Thymus (tissue), 11 donors: ENCODE data around the gene APOBEC4. TPM values are rescaled to one million over a fixed set of nuclear protein-coding genes. Genes with fewer than 3 reads are reported as not detected.
"Not testable (repeated sequence)": the region's sequence is repeated elsewhere in the genome, so short reads cannot be mapped to it uniquely, and the experiment has no call there.

Experiments used
- DNase-seq, 9 donors: peaks; one replicate each; pipeline ENCODE4 v3.0.0-alpha.2; 2013; ENCODE audit warnings: low spot score in 9 of 9, low read depth in 6 of 9, missing footprints in 1 of 9
- H3K27ac ChIP-seq, 2 donors: one replicate each; pipeline ENCODE4 v1.5.1; 2013; ENCODE audit warnings: control low read depth in 1 of 2, low read depth in 1 of 2, low read length in 1 of 2, mild to moderate bottlenecking in 1 of 2, moderate library complexity in 1 of 2
- H3K27me3 ChIP-seq, 2 donors: one replicate each; pipeline ENCODE4 v1.5.1; 2013; ENCODE audit warnings: low read length in 1 of 2; ENCODE audit not compliant: control insufficient read depth in 2 of 2, insufficient read depth in 1 of 2
- H3K36me3 ChIP-seq, 2 donors: one replicate each; pipeline ENCODE4 v1.5.1; 2013; ENCODE audit warnings: low read length in 1 of 2, mild to moderate bottlenecking in 1 of 2, moderate library complexity in 1 of 2; ENCODE audit not compliant: control insufficient read depth in 2 of 2, insufficient read depth in 2 of 2
- H3K4me1 ChIP-seq, 2 donors: one replicate each; pipeline ENCODE4 v1.5.1; 2013; ENCODE audit warnings: low read length in 2 of 2; ENCODE audit not compliant: control insufficient read depth in 2 of 2, insufficient read depth in 2 of 2
- H3K4me3 ChIP-seq, 2 donors: one replicate each; pipeline ENCODE4 v1.5.1; 2013; ENCODE audit warnings: low read length in 2 of 2, control low read depth in 1 of 2, mild to moderate bottlenecking in 1 of 2
- H3K9me3 ChIP-seq, 2 donors: one replicate each; pipeline ENCODE4 v1.5.1; 2013; ENCODE audit warnings: low read length in 1 of 2, mild to moderate bottlenecking in 1 of 2; ENCODE audit not compliant: control insufficient read depth in 2 of 2, insufficient read depth in 1 of 2
- WGBS: extraction: QIAGEN DNeasy Blood & Tissue Kit; methylation state at CpG from one replicate; pipeline ENCODE4 v1.1.7; 2013; 5-methylcytosine and 5-hydroxymethylcytosine counted together
- polyA plus RNA-seq: library from polyadenylated mRNA; stranded (reverse); fragments of 200-250 nt; gene quantifications from one replicate; pipeline ENCODE4 v1.2.3, GENCODE V29; 2013
- total RNA-seq: library from RNA; stranded (reverse); fragments of 120-200 nt; gene quantifications from one replicate; pipeline ENCODE4 v1.2.4, GENCODE V29; 2013
- donor health status: healthy.

APOBEC4 gene
- total and polyA plus RNA-seq, 2 donors: 0.02 TPM; not detected in 1

DNA sequence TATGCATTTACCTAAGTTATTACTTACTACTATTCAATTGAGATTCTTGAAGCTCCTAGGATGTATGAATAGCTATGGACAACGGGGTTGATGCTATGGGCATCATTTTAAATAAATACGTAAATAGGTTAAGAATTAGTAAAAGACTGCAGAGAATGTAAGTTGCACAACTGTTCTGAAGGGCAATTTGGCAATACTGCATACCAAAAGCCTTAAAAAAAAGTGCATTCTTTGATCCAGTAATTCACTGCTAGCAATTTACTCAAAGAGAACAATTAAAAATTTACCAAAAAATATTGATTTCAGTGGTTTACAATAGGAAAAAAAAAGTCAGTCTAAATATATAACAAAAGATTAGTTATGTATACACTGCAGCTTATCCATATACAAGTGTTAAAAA is 21.0 kb downstream of the APOBEC4 start:
- Histone ChIP-seq H3K27ac (no peak overlapping the region), H3K9me3 (no peaks in the 10 kb centered on the region), H3K27me3 (peaks cover 0 to 9% of the 10 kb centered on the region in 2 donors), H3K36me3 (peaks cover 6 to 39% of the 10 kb centered on the region in 2 donors), H3K4me1 (peaks cover 4 to 7% of the 10 kb centered on the region in 2 donors), H3K4me3 (no peak overlapping the region)
- WGBS: 76% methylated on average over 2 of the region's 2 CpGs
- no peak for DNase-seq

DNA sequence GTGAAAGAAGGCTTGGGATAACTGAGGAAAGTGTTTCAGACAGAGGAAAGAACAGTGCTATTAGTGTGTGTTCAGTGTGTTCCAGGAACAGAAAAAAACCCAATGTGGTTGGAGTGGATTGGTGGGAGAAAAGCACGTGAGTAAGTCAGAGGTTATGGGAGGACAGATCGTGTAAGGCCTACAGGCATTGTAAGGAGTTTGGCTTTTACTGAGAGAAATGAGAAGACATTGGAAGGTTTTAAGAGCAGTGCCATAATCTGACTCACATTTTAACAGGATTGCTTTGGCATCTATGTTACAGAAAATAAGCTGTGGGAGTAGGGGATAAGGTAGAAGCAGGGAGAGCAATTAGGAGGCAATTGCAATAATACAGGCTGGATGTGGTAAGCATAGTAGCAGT is 22.4 kb downstream of the APOBEC4 start:
- H3K4me3 ChIP-seq: no peak overlapping the region

GRCh38 chr1:183628537-183628936 is 24.6 kb downstream of the APOBEC4 start:
- Histone ChIP-seq H3K4me3 (no peak overlapping the region), H3K27ac (no peak overlapping the region), H3K36me3 (peaks cover 11 to 64% of the 10 kb centered on the region in 2 donors), H3K4me1 (peaks cover 2 to 3% of the 10 kb centered on the region in 2 donors), H3K9me3 (no peaks in the 10 kb centered on the region), H3K27me3 (no peaks in the 10 kb centered on the region)
- no peak for DNase-seq

More for the DNA sequence above, 22.4 kb downstream of the APOBEC4 start:
- Histone ChIP-seq H3K27ac (no peak overlapping the region), H3K36me3 (peaks cover 6 to 50% of the 10 kb centered on the region in 2 donors), H3K27me3 (peaks cover 0 to under 1% of the 10 kb centered on the region in 2 donors), H3K9me3 (no peaks in the 10 kb centered on the region), H3K4me1 (peaks cover 2 to 3% of the 10 kb centered on the region in 2 donors)
- 92% methylated on average over 2 of the region's 2 CpGs for WGBS
- DNase-seq: no peak

DNA sequence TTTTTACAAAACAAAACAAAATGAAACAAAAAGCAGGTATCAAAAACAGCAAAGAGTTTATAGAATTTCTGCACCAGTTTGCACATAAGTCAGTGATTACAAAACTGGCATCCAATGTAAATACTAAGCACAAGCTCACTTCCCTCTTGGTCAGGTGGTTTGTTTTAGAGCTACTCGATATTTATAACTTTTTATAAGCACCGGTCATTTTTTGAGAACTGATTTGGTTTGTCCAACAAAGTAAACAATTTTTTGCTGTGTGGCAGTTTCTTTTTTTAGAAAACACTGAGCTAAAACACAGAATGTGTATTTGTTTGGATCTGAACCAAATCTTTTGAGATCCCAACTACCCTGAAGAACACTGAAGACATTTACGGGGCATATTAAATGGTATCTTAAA is 26.9 kb downstream of the APOBEC4 start:
- peaks cover 14 to 56% of the 10 kb centered on the region in 2 donors for H3K36me3 ChIP-seq
- H3K27me3 ChIP-seq, H3K4me1 ChIP-seq, H3K9me3 ChIP-seq, DNase-seq, H3K27ac ChIP-seq, H3K4me3 ChIP-seq: not testable (repeated sequence)
- WGBS: 78% methylated on average over 3 of the region's 3 CpGs

DNA sequence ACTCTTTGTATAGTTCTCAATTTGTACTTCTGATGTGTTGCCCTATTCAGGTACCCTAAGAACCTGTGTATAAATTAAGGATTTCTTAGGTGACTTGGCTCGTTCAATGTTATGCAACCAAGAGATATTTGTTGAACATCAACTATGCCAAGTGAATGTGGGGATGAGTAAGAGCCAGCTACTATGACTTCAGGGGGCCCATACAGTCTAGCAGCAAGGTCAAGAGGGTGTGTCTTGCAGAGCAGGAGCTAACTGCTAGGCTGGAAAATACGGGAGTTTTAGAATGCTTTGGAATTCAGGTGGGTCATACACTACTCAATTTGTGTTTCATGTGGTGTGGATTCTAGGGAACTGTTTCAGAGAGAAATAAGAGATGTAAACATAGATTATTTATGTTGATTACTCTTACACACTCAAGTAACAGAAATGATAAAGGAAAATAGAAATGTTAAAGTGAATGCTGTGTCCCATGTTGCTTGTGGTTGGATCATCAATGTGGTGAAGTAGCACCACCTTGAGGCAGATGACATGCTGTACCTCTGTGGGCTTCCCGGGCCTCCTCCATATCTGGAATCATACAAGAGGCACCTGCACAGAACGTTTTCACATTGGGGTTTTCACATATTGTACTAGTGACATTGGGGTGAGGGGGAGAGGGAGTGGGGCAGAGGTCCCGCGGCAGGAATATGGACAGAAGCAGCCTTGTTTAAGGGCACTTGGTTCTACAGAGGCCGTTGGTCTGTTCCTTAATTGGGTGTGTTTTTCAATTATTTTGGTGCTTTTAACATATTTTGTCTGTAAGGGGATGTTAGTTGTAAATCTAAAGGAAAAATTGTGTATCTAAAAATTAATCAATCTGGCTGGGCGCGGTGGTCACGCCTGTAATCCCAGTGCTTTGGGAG is 30.0 kb downstream of the APOBEC4 start:
- peak in 5 of 9 donors; percentile 52 to 79 (median 66) for DNase-seq
- H3K27me3 ChIP-seq: no peaks in the 10 kb centered on the region
- no peak overlapping the region for H3K4me3 ChIP-seq
- WGBS: 73% methylated on average over 10 of the region's 10 CpGs
- peaks cover 11 to 33% of the 10 kb centered on the region in 2 donors for H3K36me3 ChIP-seq
- no peak overlapping the region for H3K27ac ChIP-seq
- H3K4me1 ChIP-seq: no peaks in the 10 kb centered on the region
- H3K9me3 ChIP-seq: no peaks in the 10 kb centered on the region

GRCh38 chr1:183622013-183622412 is 31.1 kb downstream of the APOBEC4 start:
- WGBS: 45% methylated on average over 1 of the region's 1 CpG
- no peak overlapping the region for H3K27ac ChIP-seq

DNA sequence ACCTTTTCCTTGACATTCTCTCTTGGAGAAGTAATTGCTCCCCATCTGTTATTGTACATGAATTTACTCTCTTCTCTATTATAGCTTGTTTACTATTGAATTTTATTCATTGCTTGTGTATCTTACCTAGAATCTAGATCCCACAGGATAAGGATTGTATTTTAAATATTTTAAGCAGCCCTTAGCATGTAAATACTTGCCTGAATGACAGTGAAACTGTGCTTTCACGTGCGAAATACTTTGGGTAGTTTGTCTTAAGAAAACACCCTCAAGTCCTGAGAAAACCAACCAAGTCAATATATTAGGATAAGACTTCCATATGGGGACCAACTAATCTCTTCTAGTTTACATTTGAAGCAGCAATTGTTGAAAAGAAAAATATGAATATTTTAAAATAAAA is 32.8 kb downstream of the APOBEC4 start:
- Histone ChIP-seq H3K36me3 (peaks cover 4 to 10% of the 10 kb centered on the region in 2 donors), H3K4me3 (no peak overlapping the region), H3K27ac (no peak overlapping the region), H3K27me3 (no peaks in the 10 kb centered on the region), H3K4me1 (no peaks in the 10 kb centered on the region), H3K9me3 (no peaks in the 10 kb centered on the region)
- DNase-seq: no peak
- 90% methylated on average over 2 of the region's 2 CpGs for WGBS

More at GRCh38 chr1:183622013-183622412, 31.1 kb downstream of the APOBEC4 start:
- Histone ChIP-seq H3K9me3 (no peaks in the 10 kb centered on the region), H3K4me3 (no peak overlapping the region), H3K36me3 (peaks cover 8 to 24% of the 10 kb centered on the region in 2 donors), H3K4me1 (no peaks in the 10 kb centered on the region), H3K27me3 (no peaks in the 10 kb centered on the region)
- no peak for DNase-seq

DNA sequence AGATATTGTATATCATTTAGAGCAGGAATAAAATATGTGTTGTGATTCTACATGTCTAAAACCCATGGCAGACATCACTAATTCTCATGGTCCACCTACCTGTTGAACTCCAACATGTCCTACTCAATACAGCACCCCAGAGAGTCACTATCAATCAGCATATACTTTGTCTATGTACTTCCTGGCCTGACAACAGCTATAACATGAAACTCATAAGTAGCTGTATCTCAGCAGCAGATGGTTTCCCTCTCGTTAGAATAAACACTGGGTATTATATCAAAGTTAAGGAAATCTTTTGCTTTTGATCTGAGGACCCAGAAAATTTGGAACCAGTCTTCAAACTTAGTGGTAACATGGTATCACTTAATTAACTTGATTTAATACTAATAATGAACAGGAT is 33.3 kb downstream of the APOBEC4 start:
- Histone ChIP-seq H3K36me3 (peaks cover 3 to 4% of the 10 kb centered on the region in 2 donors), H3K9me3 (no peaks in the 10 kb centered on the region), H3K27ac (no peak overlapping the region), H3K4me3 (no peak overlapping the region), H3K27me3 (no peaks in the 10 kb centered on the region), H3K4me1 (no peaks in the 10 kb centered on the region)
- 91% methylated on average over 1 of the region's 1 CpG for WGBS
- DNase-seq: no peak

- not testable (repeated sequence) for DNase-seq, H3K36me3 ChIP-seq, H3K4me3 ChIP-seq, H3K27ac ChIP-seq, H3K4me1 ChIP-seq, H3K9me3 ChIP-seq, H3K27me3 ChIP-seq
- 89% methylated on average over 5 of the region's 5 CpGs for WGBS
Observed at GRCh38 chr1:183618202-183618601, 34.9 kb downstream of the APOBEC4 start.
